ENCODE results near the gene SMCO4.

SMCO4 gene

DNA sequence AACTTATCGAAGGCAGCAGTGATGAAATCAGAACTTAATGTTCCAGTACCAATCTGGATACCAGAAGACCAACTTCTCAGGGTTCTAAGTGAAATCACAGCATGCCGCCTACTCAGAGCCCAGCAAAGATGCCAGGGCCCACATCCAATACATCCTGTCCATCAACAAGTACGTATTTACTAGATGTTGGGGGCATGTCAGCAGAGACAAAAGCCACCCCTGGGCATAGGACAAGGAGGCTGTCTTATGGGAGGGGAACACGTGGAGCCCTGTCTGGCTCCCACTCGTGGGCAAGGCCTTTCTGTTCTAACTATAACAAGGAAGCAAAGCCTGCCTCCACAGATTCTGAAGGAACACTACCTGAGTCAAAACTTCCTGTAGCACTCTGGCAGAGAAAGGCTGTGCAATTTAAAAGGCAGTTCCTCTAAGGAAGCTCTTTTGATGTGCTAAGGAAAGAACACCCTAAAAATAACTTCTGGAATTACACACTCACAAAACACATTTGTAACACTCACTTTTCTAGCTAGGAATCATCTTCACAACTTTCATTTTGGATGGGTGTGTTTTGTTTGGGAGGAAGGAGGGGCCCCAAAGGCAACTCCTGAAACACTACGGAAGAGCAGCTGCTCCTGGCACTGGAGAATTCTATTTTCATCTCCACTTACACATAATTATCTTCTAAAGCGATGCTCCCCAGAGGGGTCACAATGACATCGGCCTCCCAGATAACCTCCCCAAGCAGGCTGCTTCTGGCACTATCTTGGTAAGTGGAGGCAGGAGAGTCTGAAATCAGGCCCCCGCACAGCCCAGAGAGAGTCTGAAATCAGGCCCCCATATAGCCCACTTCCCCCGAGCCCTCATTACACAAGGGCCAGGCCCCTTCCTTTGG lies 14.2 kb downstream of the SMCO4 start:
- DNase-seq (ENCODE audit: low read depth), result no peak

- DNase-seq (ENCODE audit: low read depth), result no peak
Measured at GRCh38 chr11:93528252-93528651, 14.9 kb downstream of the SMCO4 start.

- no peak for DNase-seq (ENCODE audit: low read depth)
Measured at GRCh38 chr11:93526641-93527583, 16.3 kb downstream of the SMCO4 start.

GRCh38 chr11:93526346-93526633 lies 16.9 kb downstream of the SMCO4 start:
- no peak for DNase-seq (ENCODE audit: low read depth)

DNA sequence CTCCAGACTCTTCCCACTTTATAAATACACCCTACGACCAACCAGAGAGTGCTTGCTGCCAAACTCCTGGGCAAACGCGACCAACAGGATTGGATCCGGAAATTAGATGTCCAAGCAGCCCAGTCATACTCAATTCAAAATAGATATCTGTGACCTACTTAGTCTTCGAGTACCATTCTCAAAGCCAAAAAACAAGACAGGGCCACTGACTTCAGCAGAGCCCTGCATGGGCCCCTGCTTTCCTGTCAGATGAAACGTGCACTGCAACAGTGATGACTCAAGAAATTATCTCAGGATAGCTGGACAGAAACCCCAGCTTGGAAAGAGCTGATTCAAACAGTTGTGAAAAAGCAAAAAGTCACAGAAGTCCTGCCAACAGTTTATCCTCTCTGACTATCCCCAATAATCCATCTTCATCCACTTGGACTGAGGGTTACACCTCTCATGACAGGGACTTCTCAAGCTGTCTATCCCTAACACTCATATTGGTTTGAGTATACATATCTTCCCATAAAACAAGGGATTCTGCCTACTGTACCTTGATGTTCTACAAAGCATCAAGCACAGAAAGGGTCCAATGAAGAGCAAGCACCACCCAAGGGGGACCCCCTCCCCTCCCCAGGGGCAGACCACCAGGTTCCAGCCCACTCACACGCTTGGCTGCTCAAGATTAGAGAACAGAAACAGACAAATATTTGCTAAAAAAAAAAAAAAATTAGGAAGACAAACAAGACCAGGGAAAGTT lies 17.4 kb downstream of the SMCO4 start:
- no peak for DNase-seq (ENCODE audit: low read depth)

- DNase-seq (ENCODE audit: low read depth), result no peak
Measured at GRCh38 chr11:93524858-93525257, 18.3 kb downstream of the SMCO4 start.

DNA sequence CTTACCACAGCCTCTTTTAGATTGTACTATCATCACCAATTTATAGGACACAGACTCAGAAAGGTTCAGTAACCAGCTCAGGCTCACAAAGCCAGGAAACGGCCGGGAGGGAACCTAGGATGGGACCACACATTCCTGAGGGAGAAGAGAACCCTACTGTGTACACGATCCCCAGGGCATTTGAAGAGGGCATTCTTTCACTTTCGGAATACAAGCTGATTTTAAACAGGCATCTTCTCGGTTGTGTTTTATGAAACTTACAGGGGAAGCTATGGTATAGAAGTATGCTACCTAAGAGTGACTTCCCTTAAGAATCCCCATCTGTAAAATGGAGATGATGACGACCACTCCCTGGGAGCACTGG lies 19.0 kb downstream of the SMCO4 start:
- no peak for DNase-seq (ENCODE audit: low read depth)

GRCh38 chr11:93520726-93521509 lies 22.3 kb downstream of the SMCO4 start:
- DNase-seq (ENCODE audit: low read depth), result no peak

GRCh38 chr11:93519179-93519578 lies 24.0 kb downstream of the SMCO4 start:
- DNase-seq (ENCODE audit: low read depth), result no peak

DNA sequence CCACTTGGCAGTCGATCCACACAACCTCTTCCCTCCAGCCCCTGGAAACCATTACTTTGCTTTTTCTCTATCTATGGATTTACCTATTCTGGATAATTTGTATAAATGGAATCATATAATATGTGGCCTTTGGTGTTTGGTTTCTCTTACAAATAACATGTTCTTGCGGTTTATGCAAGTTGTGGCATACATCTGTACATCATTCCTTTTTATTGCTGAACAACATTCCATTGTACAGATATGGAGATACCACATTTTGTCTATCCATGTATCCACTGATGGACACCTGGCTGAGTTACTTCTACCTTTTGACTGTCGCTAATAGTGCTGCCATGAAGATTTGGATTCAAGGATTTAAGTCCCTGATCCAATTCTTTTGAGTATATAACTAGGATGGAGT lies 25.1 kb downstream of the SMCO4 start:
- no peak for DNase-seq (ENCODE audit: low read depth)

GRCh38 chr11:93517611-93518010 lies 25.6 kb downstream of the SMCO4 start:
- DNase-seq (ENCODE audit: low read depth), result no peak

GRCh38 chr11:93517041-93517440 lies 26.1 kb downstream of the SMCO4 start:
- no peak for DNase-seq (ENCODE audit: low read depth)

GRCh38 chr11:93515441-93516025 lies 27.7 kb downstream of the SMCO4 start:
- DNase-seq (ENCODE audit: low read depth), result no peak

DNA sequence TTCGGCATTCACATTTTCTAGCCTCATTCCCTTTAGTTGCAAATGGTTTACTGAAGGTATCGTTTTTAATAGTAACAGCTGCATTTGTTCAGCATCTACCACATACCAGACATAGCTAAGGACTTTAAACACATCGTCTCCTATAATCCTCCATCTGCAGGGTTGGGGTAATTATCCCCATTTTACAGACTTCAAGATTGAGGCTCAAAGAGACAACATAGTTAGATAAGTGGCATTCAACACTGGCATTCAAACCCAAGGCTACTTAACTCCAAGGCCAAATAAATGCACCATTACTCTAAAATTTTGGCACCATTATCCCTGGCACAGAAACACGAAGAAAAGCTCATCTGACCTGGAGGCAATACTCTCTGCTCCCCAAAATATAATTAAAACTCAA lies 28.5 kb downstream of the SMCO4 start:
- DNase-seq (ENCODE audit: low read depth), result no peak

DNA sequence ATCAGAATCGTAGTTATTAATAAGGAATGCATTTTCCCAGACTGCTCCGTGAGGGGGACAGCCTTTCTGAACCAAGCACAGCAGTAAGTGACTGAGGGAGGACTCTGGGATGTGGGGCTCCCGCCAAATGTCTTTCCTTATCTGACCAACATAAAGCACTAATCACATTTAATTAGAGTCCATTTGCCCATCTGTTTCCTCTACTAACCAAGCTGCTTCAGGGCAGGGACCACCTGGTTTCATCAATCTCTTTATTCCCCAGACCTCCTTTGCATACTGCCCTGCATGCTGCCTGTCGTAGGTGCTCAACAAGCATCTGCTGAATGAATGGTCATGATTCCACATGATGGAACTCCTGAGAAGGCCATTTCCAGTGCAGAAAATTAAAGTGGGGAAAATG lies 29.4 kb downstream of the SMCO4 start:
- DNase-seq (ENCODE audit: low read depth), result no peak

DNA sequence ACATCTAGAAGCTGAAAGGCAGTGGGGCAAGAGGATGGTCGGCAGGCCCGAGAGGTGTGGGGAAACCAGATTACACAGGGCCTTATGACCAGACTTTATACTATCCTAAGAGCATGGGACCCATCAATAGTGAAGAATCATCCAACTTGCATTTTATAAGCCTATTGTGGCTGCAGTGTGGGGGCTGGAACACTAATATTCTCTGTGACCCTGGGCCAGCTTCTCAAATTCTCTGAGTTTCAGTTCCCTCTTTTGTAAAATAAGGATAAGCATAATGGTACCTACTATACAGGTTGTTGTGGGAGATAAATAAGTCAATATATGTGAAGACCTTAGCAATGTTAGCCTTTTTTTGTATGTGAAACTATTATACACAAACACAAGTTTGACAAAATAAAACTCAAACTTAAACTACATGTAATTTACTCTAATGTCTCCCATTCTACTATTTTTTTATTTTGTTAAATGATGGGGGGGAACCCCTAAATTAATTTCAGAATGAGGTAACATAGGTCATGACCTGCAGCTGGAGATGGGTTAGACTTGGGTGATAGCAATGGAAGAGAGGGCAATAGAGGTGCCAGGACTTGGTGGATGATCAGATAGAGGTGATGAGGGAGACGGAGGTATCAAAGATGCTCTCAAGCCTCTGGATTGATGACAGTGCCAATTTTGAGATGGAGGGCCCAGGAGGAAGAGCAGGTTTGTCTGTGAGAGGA lies 30.1 kb downstream of the SMCO4 start:
- DNase-seq (ENCODE audit: low read depth), result no peak

DNA sequence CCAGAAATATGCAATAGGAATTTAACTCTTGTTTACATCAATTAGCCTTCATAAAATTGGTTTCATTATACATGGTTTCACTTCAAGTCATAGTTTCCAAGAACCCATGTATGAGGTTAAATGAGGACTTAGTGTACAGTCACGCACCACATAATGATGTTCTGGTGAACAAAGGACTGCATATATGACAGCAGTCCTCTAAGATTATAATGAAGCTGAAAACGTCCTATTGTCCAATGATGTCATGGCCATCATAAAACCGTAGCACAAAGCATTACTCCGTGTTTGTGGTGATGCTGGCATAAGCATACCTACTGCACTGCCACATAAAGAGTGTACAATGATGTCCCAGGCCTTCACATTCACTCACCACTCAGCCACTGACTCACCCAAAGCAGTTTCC lies 31.1 kb downstream of the SMCO4 start:
- no peak for DNase-seq (ENCODE audit: low read depth)

DNA sequence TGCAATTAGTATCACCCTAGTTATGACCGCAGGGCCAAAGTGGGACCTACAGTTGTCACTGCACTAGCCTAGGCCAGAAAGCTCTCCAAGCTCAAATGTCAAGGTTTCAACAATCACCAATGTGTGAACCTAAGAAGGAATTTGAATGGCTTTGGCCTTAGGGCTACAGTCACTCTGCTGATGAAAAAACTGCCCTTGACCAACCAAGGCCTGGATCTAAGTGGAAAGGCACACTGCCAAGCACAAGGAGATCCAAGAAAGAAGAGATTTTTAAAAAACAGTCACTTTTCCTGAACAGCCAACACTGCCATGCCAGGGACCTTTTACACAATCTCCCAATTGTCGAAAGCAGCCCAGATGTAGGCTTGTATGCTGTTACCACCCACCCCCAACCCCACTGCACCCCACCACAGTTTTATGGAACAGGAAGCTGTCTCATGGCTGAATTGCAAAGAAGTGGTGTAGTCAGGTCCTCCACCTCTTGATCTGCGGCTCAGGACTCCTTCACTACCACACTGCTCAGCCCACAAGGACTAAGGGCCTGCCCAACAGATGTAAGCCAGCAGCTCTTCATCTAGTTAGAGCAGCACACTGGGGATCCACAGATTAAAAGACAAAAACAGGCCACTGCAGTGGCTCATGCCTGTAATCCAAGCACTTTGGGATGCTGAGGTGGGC lies 32.9 kb downstream of the SMCO4 start:
- no peak for DNase-seq (ENCODE audit: low read depth)

- DNase-seq (ENCODE audit: low read depth), result no peak
Measured at GRCh38 chr11:93507517-93507916, 35.7 kb downstream of the SMCO4 start.

- no peak for DNase-seq (ENCODE audit: low read depth)
Measured at GRCh38 chr11:93505703-93506102, 37.5 kb downstream of the SMCO4 start.
